SH-SY5Y (cell line): Measurements from ENCODE around the gene ARHGEF16.

ENCODE experiments used
- GATA2 ChIP-seq: IDR thresholded peaks from 2 replicates; pipeline ENCODE4 v1.6.1; 2011; ENCODE audit warnings: mild to moderate bottlenecking, low read depth, low read length
- GATA3 ChIP-seq: IDR thresholded peaks from 2 replicates; pipeline ENCODE4 v1.6.1; 2011; ENCODE audit warnings: low read depth, mild to moderate bottlenecking, low read length, moderate library complexity

- TF ChIP-seq GATA2 (no peak), GATA3 (no peak)
Observed at GRCh38 chr1:3450202-3450863, 4.1 kb upstream of the ARHGEF16 start.
